GM18873 (cell line): ENCODE results near the gene CMTM2.

ENCODE experiments used
- ATAC-seq: cut with Tn5 transposase; IDR thresholded peaks from one replicate; pipeline ENCODE4 v1.9.1; 2021; ENCODE audit warnings: mild to moderate bottlenecking, moderate library complexity, moderate number of reproducible peaks; ENCODE audit not compliant: unreplicated experiment, low FRiP score

The CMTM2 gene

GRCh38 chr16:66578651-66579531, at the start of gene CMTM2:
TSS of gene CMTM2 (plus strand) at chr16:66579463. CDS start at chr16:66579608, 145 bp downstream.
- ATAC-seq = no peak

GRCh38 chr16:66529475-66529874, 49.8 kb upstream of the CMTM2 start:
- ATAC-seq = no peak

- ATAC-seq = no peak
Measured at GRCh38 chr16:66534376-66534799, 44.9 kb upstream of the CMTM2 start.

GRCh38 chr16:66536525-66536924, 42.7 kb upstream of the CMTM2 start:
- ATAC-seq = no peak

GRCh38 chr16:66537236-66537635, 42.0 kb upstream of the CMTM2 start:
- no peak for ATAC-seq

GRCh38 chr16:66538910-66539309, 40.4 kb upstream of the CMTM2 start:
- ATAC-seq = no peak

- ATAC-seq = no peak
Measured at GRCh38 chr16:66539623-66540469, 39.4 kb upstream of the CMTM2 start.

- no peak for ATAC-seq
Measured at GRCh38 chr16:66541388-66542355, 37.6 kb upstream of the CMTM2 start.

- no peak for ATAC-seq
Measured at GRCh38 chr16:66542396-66542795, 36.9 kb upstream of the CMTM2 start.

- ATAC-seq = no peak
Measured at GRCh38 chr16:66543541-66543940, 35.7 kb upstream of the CMTM2 start.

GRCh38 chr16:66544016-66544757, 35.1 kb upstream of the CMTM2 start:
- ATAC-seq = no peak

- ATAC-seq = no peak
Measured at GRCh38 chr16:66547101-66547989, 31.9 kb upstream of the CMTM2 start.

GRCh38 chr16:66548068-66548467, 31.2 kb upstream of the CMTM2 start:
- ATAC-seq = no peak

- no peak for ATAC-seq
Measured at GRCh38 chr16:66548868-66549267, 30.4 kb upstream of the CMTM2 start.

- ATAC-seq = no peak
Measured at GRCh38 chr16:66549284-66550131, 29.8 kb upstream of the CMTM2 start, which contains the start of gene TK2. TSS of gene TK2 (minus strand) at chr16:66550122. CDS start at chr16:66550061, 61 bp downstream.

- no peak for ATAC-seq
Measured at GRCh38 chr16:66551348-66551759, 27.9 kb upstream of the CMTM2 start.

GRCh38 chr16:66551788-66552285, 27.4 kb upstream of the CMTM2 start:
- no peak for ATAC-seq
